Brain microvascular endothelial cell (primary cell): ENCODE measurements around the gene TMCC1.
"Not testable (repeated sequence)": the region's sequence is repeated elsewhere in the genome, so short reads cannot be mapped to it uniquely, and the experiment has no call there.

Experiments
- DNase-seq: peaks from one replicate; pipeline ENCODE4 v3.0.0-alpha.2; 2020
- H3K27ac ChIP-seq: fragments of 250-450 bp; sonication (Bioruptor Pico); 2 replicates; pipeline ENCODE4 v1.5.1; 2020; ENCODE audit warnings: mild to moderate bottlenecking, moderate library complexity
- H3K27me3 ChIP-seq: fragments of 250-450 bp; sonication (Bioruptor Pico); replicated peaks from 2 replicates; pipeline ENCODE4 v1.5.1; 2020; ENCODE audit warnings: mild to moderate bottlenecking
- H3K36me3 ChIP-seq: fragments of 250-450 bp; sonication (Bioruptor Pico); replicated peaks from 2 replicates; pipeline ENCODE4 v1.5.1; 2020; ENCODE audit warnings: mild to moderate bottlenecking
- H3K4me3 ChIP-seq: 2 replicates; pipeline ENCODE4 v1.5.1; 2011; ENCODE audit warnings: low read depth, mild to moderate bottlenecking, control low read depth, low read length, moderate library complexity
- in situ Hi-C: cut with HindIII; loops from 2 replicates; pipeline ENCODE4 v1.10.0; 2017; ENCODE audit warnings: low sequenced_read_pairs, low pct_ligation_motif_present
- TF ChIP-seq, protein P1 (sequence below): IDR thresholded peaks from 2 replicates; pipeline ENCODE4 v1.5.1; 2011; ENCODE audit warnings: low read depth, mild to moderate bottlenecking, moderate library complexity, low read length, control low read depth, inconsistent platforms; ENCODE audit errors: missing control alignments

Gene TMCC1

DNA sequence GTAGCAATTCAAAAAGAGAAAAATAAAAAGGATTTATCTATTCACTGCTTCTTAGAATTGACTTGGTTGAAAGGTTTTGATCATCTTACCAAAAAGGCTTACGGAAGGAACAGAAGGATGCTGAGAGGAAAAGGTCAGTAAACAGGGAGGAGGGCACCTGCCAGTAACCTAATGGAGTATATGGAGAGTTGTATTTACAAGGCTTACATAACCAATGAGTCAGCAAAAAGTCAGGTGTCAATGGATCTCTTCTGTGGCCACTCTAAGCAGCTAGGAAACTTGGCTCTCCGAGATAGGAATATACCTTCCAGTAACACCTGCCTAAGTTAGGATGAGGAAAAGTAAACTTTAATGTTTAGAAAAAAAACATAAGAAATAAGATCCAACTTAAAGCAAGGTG is 206.6 kb downstream of the TMCC1 start:
- no peaks in the 10 kb centered on the region for H3K27me3 ChIP-seq
- DNase-seq: no peak
- TF ChIP-seq, protein P1, sequence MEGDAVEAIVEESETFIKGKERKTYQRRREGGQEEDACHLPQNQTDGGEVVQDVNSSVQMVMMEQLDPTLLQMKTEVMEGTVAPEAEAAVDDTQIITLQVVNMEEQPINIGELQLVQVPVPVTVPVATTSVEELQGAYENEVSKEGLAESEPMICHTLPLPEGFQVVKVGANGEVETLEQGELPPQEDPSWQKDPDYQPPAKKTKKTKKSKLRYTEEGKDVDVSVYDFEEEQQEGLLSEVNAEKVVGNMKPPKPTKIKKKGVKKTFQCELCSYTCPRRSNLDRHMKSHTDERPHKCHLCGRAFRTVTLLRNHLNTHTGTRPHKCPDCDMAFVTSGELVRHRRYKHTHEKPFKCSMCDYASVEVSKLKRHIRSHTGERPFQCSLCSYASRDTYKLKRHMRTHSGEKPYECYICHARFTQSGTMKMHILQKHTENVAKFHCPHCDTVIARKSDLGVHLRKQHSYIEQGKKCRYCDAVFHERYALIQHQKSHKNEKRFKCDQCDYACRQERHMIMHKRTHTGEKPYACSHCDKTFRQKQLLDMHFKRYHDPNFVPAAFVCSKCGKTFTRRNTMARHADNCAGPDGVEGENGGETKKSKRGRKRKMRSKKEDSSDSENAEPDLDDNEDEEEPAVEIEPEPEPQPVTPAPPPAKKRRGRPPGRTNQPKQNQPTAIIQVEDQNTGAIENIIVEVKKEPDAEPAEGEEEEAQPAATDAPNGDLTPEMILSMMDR: no peak
- H3K27ac ChIP-seq: no peak overlapping the region
- H3K4me3 ChIP-seq: no peak overlapping the region
- H3K36me3 ChIP-seq: no peaks in the 10 kb centered on the region
- in situ Hi-C loops: no loop called here

DNA sequence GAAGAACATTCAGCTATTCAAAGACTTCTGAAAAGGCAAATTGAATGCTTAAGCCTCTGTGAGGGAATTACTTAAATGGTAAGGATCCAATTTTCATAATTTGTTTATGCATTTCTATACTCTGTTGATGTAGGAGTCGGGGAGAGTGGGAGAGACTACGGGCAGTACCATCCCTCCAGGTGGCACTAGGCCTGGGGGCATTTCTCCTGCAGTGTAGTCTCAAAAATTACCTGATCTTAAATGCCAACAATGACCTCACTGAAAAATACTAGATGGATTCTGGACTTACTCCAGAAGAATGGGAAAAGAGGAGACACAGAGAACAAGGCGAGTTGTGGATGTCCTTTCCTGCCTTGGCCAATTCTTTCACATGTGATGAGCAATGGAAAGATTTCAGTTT is 209.2 kb downstream of the TMCC1 start:
- Histone ChIP-seq H3K27me3 (no peaks in the 10 kb centered on the region), H3K27ac (no peak overlapping the region), H3K4me3 (no peak overlapping the region), H3K36me3 (no peaks in the 10 kb centered on the region)
- no peak for DNase-seq
- in situ Hi-C loops: no loop called here
- TF ChIP-seq, protein P1: no peak

DNA sequence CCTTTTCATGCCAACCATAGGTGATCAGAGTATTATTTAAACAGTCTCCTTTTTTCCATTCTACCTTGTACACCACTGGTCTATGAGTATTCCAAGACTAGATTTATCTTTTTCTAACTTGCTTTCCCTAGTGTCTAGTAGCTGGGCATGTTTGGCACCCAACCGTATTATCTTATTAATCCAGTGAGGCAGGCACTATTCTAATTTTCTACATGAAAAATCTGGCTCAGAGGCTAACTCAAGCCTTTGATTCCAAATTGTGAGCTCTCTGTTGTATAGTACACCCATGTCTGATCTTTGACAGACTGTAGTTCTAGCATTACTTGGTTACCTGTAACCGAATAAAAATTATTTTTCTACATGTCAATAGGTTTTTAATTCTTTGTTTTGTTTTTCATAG is 210.3 kb downstream of the TMCC1 start:
- no peak for DNase-seq

DNA sequence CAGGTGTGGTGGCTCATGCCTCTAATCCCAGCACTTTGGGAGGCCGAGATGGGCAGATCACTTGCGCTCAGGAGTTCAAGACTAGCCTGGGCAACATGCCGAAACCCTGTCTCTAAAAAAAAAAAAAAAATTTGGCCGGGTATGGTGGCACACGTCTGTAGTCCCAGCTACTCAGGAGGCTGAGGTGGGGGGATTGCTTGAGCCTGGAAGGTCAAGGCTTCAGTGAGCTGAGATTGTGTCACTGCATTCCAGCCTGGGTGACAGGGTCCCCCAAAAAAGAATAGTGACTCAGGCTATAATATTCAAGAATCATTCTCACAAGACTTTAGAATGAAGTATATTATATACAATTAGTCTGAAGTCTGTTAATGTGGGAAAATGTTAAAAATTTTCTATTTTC is 216.5 kb downstream of the TMCC1 start:
- Histone ChIP-seq H3K27me3 (no peaks in the 10 kb centered on the region), H3K27ac (no peak overlapping the region), H3K36me3 (no peaks in the 10 kb centered on the region), H3K4me3 (no peak overlapping the region)
- DNase-seq: no peak
- TF ChIP-seq, protein P1: no peak
- in situ Hi-C loops: no loop called here

More for the DNA sequence above, 210.3 kb downstream of the TMCC1 start:
- Histone ChIP-seq H3K4me3 (no peak overlapping the region), H3K27me3 (no peaks in the 10 kb centered on the region), H3K36me3 (no peaks in the 10 kb centered on the region), H3K27ac (no peak overlapping the region)
- TF ChIP-seq, protein P1: no peak
- in situ Hi-C loops: no loop called here

DNA sequence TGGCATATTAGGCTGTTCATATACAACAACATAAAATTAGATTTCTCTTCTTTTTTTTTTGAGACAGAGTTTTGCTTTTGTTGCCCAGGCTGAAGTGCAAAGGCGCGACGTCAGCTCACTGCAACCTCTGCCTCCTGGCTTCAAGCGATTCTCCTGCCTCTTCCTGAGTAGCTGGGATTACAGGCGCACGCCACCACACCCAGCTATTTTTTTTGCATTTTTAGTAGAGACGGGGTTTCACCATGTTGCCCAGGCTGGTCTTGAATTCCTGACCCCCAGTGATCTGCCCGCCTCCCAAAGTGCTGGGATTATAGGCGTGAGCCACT is 218.8 kb downstream of the TMCC1 start:
- DNase-seq, H3K4me3 ChIP-seq, H3K27ac ChIP-seq, H3K27me3 ChIP-seq, H3K36me3 ChIP-seq, in situ Hi-C loops: not testable (repeated sequence)

DNA sequence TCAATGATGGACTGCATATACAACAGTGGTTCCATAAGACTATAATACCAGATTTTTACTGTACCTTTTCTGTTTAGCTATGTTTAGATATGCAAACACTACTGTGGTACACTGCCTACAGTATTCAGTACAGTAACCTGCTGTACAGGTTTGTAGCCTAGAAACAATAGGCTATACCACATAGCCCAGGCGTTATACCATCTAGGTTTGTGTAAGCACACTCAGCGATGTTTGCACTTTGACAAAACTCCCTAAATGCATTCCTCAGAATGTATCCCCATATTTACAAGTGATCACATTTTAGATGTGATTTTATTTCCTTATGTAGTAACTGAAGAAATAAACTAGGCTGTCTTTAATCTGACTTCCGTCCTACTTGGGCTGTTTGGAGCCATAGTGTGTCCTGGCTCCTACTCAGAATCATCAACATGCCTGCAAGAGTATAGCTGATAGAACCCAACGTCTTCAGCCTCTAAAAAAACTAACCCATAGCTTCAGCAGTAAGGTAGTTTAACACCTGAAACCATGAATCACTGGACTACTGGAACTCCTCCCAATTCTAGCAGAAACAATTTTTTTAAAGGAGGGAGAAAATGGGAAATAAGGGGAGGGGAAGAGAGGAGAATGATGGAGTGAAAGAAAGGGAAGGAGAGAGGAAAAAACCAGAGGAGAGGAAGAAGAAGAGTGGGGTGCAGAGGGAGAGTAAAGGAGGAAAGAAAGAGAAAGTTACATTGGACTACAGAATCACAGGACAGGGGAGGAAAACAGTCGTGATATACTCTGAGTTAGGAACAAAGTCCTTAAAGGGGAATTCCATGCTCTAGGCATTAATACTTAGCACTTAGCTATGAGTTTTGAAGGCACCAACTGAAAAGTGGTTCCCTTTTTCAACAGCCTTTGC is 219.4 kb downstream of the TMCC1 start:
- Histone ChIP-seq H3K36me3 (peaks cover 4% of the 10 kb centered on the region), H3K4me3 (no peak overlapping the region), H3K27ac (no peak overlapping the region), H3K27me3 (no peaks in the 10 kb centered on the region)
- in situ Hi-C loops: no loop called here
- TF ChIP-seq, protein P1: no peak
- DNase-seq: no peak
